NCI-H526 (cell line): ENCODE results near the gene PKN3.
"Not testable (repeated sequence)": the region's sequence is repeated elsewhere in the genome, so short reads cannot be mapped to it uniquely, and the experiment has no call there.

Experiments
- DNase-seq, 2 experiments: peaks; one replicate each; lab custom pipeline; 2025; lab: John Stamatoyannopoulos, UW

Gene PKN3

GRCh38 chr9:128693738-128694137 is 8.6 kb upstream of the PKN3 start:
- DNase-seq, result not testable (repeated sequence)

GRCh38 chr9:128694344-128694743 is 8.0 kb upstream of the PKN3 start:
- DNase-seq, result no peak

- no peak for DNase-seq
Observed at GRCh38 chr9:128696923-128697707, 5.2 kb upstream of the PKN3 start.

GRCh38 chr9:128699096-128699795 is 3.1 kb upstream of the PKN3 start:
- DNase-seq, result not testable (repeated sequence)

- no peak for DNase-seq
Observed at GRCh38 chr9:128701227-128701854, 962 bp upstream of the PKN3 start.

- DNase-seq, result peak in 1 of 2 experiments; percentile 60
Observed at GRCh38 chr9:128702949-128703615, 779 bp downstream of the PKN3 start.

GRCh38 chr9:128703616-128704355 is 1.5 kb downstream of the PKN3 start:
- no peak for DNase-seq

GRCh38 chr9:128704356-128704670 is 2.0 kb downstream of the PKN3 start:
- DNase-seq, result no peak

- no peak for DNase-seq
Observed at GRCh38 chr9:128705051-128705965, 3.0 kb downstream of the PKN3 start.

GRCh38 chr9:128706045-128706444 is 3.7 kb downstream of the PKN3 start:
- no peak for DNase-seq

GRCh38 chr9:128706671-128707381 is 4.5 kb downstream of the PKN3 start:
- no peak for DNase-seq

GRCh38 chr9:128707446-128707845 is 5.1 kb downstream of the PKN3 start:
- no peak for DNase-seq

- no peak for DNase-seq
Observed at GRCh38 chr9:128712451-128713410, 10.4 kb downstream of the PKN3 start.

- DNase-seq, result no peak
Observed at GRCh38 chr9:128713411-128713780, 11.1 kb downstream of the PKN3 start.

GRCh38 chr9:128713941-128714573 is 11.8 kb downstream of the PKN3 start:
- no peak for DNase-seq

- no peak for DNase-seq
Observed at GRCh38 chr9:128714586-128715435, 12.5 kb downstream of the PKN3 start.

- DNase-seq, result no peak
Observed at GRCh38 chr9:128715436-128715750, 13.1 kb downstream of the PKN3 start.
